K562 (cell line): ENCODE results near the gene LRRC27. TPM values are rescaled to one million over a fixed set of nuclear protein-coding genes. Genes with fewer than 3 reads are reported as not detected.

Experiments used
- CHCHD3 ChIP-seq: fragments of 250-450 bp; sonication (Bioruptor Pico); IDR thresholded peaks from 2 replicates; pipeline ENCODE4 v2.1.2; 2022; ENCODE audit warnings: mild to moderate bottlenecking
- CTBP1 ChIP-seq: fragments of 450-650 bp; IDR thresholded peaks from 2 replicates; pipeline ENCODE4 v1.6.1; 2016; ENCODE audit warnings: borderline replicate concordance
- DNMT1 ChIP-seq: fragments of 450-650 bp; IDR thresholded peaks from 2 replicates; pipeline ENCODE4 v1.6.1; 2016; ENCODE audit warnings: antibody characterized with exemption, mild to moderate bottlenecking
- FOXJ2 ChIP-seq: fragments of 200-800 bp; sonication (Bioruptor generic); IDR thresholded peaks from 2 replicates; pipeline ENCODE4 v1.6.1; 2016; ENCODE audit warnings: missing genetic modification characterization, missing compliant biosample characterization
- GTF2A2 ChIP-seq: IDR thresholded peaks from 2 replicates; pipeline ENCODE4 v1.6.1; 2016; ENCODE audit warnings: mild to moderate bottlenecking, missing genetic modification characterization, missing compliant biosample characterization
- GTF2F1 ChIP-seq: IDR thresholded peaks from 2 replicates; pipeline ENCODE4 v1.6.1; 2011; ENCODE audit warnings: low read depth, low read length, improper control_type of control experiment
- KDM5B ChIP-seq: fragments of 200-600 bp; sonication (generic); IDR thresholded peaks from 2 replicates; pipeline ENCODE4 v1.6.1; 2012; ENCODE audit warnings: low read depth, mild to moderate bottlenecking, moderate library complexity, low read length, control low read depth, inconsistent platforms; ENCODE audit not compliant: insufficient replicate concordance
- MYC ChIP-seq, 2 experiments: fragments of 250-450 bp in 1 of 2; sonication (Bioruptor Pico) in 1 of 2; IDR thresholded peaks; 2 replicates each; pipeline versions ENCODE4 v1.5.1 to v1.6.1; 2012 to 2021; ENCODE audit warnings: low read depth in 2 of 2, borderline replicate concordance in 1 of 2, improper control_type of control experiment in 1 of 2, low read length in 1 of 2, mild to moderate bottlenecking in 1 of 2, moderate library complexity in 1 of 2
- POLR2H ChIP-seq: IDR thresholded peaks from 2 replicates; pipeline ENCODE4 v1.6.1; 2016; ENCODE audit warnings: missing genetic modification characterization, low read depth, mild to moderate bottlenecking, control low read depth, missing compliant biosample characterization, moderate library complexity
- POU5F1 ChIP-seq: fragments of 150-350 bp; IDR thresholded peaks from 2 replicates; pipeline ENCODE4 v1.6.1; 2014; ENCODE audit warnings: borderline replicate concordance, low read length, low read depth, mild to moderate bottlenecking; ENCODE audit not compliant: partially characterized antibody
- SAFB2 ChIP-seq: fragments of 200-400 bp; formaldehyde crosslinking; IDR thresholded peaks from 2 replicates; pipeline ENCODE4 v1.6.1; 2018; ENCODE audit warnings: borderline replicate concordance, low read length, low read depth, moderate library complexity; ENCODE audit not compliant: severe bottlenecking
- SFPQ ChIP-seq: fragments of 200-400 bp; formaldehyde crosslinking; IDR thresholded peaks from 2 replicates; pipeline ENCODE4 v1.6.1; 2017; ENCODE audit warnings: mild to moderate bottlenecking, low read depth, low read length, moderate library complexity
- TAF1 ChIP-seq: IDR thresholded peaks from 2 replicates; pipeline ENCODE4 v1.6.1; 2011; ENCODE audit warnings: mild to moderate bottlenecking, low read length, moderate library complexity; ENCODE audit not compliant: insufficient read depth, control insufficient read depth, severe bottlenecking; ENCODE audit errors: extremely low read depth
- TCF15 ChIP-seq: fragments of 250-450 bp; sonication (Bioruptor Pico); IDR thresholded peaks from 2 replicates; pipeline ENCODE4 v1.8.0; 2022; ENCODE audit warnings: moderate library complexity, mild to moderate bottlenecking, inconsistent platforms
- ZBTB8A ChIP-seq: fragments of 450-650 bp; IDR thresholded peaks from 2 replicates; pipeline ENCODE4 v1.6.1; 2018; ENCODE audit warnings: mild to moderate bottlenecking, moderate library complexity; ENCODE audit not compliant: partially characterized antibody
- ZC3H11A ChIP-seq: IDR thresholded peaks from 2 replicates; pipeline ENCODE4 v1.6.1; 2012; ENCODE audit warnings: low read depth, low read length, improper control_type of control experiment
- ZNF398 ChIP-seq: fragments of 250-450 bp; sonication (Bioruptor Pico); IDR thresholded peaks from 2 replicates; pipeline ENCODE4 v1.8.0; 2021; ENCODE audit warnings: moderate library complexity, mild to moderate bottlenecking, inconsistent platforms
- ZNF586 ChIP-seq: fragments of 450-650 bp; formaldehyde crosslinking; conservative IDR thresholded peaks from 2 replicates; pipeline ENCODE4 v1.4.0; 2020; ENCODE audit warnings: mild to moderate bottlenecking, moderate library complexity
- ZNF696 ChIP-seq: fragments of 250-450 bp; sonication (Bioruptor Pico); conservative IDR thresholded peaks from 2 replicates; pipeline ENCODE4 v1.4.0; 2020; ENCODE audit warnings: mild to moderate bottlenecking, moderate library complexity
- ZNF766 ChIP-seq: fragments of 200-800 bp; sonication (Bioruptor generic); conservative IDR thresholded peaks from 2 replicates; pipeline ENCODE4 v1.6.1; 2016; ENCODE audit warnings: missing genetic modification characterization, missing compliant biosample characterization
- polyA plus RNA-seq, 8 experiments: library from polyadenylated mRNA; depleted of rRNA in 4 of 8; stranded (reverse) in 5 of 8; unstranded in 3 of 8; fragments of >200 nt; fragmentation: Nextera tagmentation in 2 of 8; fragmentation: Illumina TruSeq in 1 of 8; extraction: Ambion mirVana in 2 of 8; extraction: Trizol in 1 of 8; gene quantifications; 2 replicates each; pipeline versions ENCODE4 v1.2.1 to v1.2.3, GENCODE V29; 2011 to 2014; ENCODE audit warnings: inconsistent platforms in 1 of 8, missing spikeins in 1 of 8
- total RNA-seq, 7 experiments: library from RNA; depleted of rRNA in 6 of 7; stranded (reverse); fragments of >200 nt in 6 of 7; fragmentation: Illumina TruSeq in 2 of 7; extraction: Trizol in 2 of 7; gene quantifications; 2 replicates each; pipeline versions ENCODE4 v1.2.1 to v1.2.3, GENCODE V29; 2011 to 2021; ENCODE audit warnings: low replicate concordance in 1 of 7

LRRC27 gene
- total and polyA plus RNA-seq, 9 of the 15 experiments (the other 6 are each of a cell fraction or from before 2014, with no cell fraction given) = 0.10 to 2.7 (median 1.4) TPM

GRCh38 chr10:132311338-132311939, 20.6 kb upstream of the LRRC27 start (continued):
- TF ChIP-seq KDM5B (no peak), FOXJ2 (tag) (peak; percentile 94), TCF15 (CRISPR knock-in tag) (no peak), GTF2A2 (tag) (no peak), GTF2F1 (no peak), DNMT1 (no peak), ZNF766 (no peak), POLR2H (tag) (no peak), ZBTB8A (no peak), MYC (IDR thresholded peaks at IDR 0.05; ENCODE audit: low read depth, low read length) (peak; percentile 81), MYC (CRISPR knock-in tag; IDR thresholded peaks at IDR 0.05; ENCODE audit: borderline replicate concordance, low read depth) (no peak), CHCHD3 (CRISPR knock-in tag) (no peak), SFPQ (no peak), TAF1 (no peak), ZNF586 (no peak), CTBP1 (0 out of 2 replicates have a peak, but pooled peaks have one; percentile 14), SAFB2 (no peak), ZC3H11A (no peak), ZNF696 (CRISPR knock-in tag) (no peak), POU5F1 (no peak), ZNF398 (CRISPR knock-in tag) (no peak)
